Measurements from ENCODE around the gene TNFRSF13B.

The TNFRSF13B gene

GRCh38 chr17:16942141-16943031 lies 29.5 kb downstream of the TNFRSF13B start:
- H3K4me2 ChIP-seq (ENCODE audit: low read length): no peak overlapping the region
- H3K36me3 ChIP-seq (ENCODE audit: insufficient read depth, low read length): peaks cover 17% of the 10 kb centered on the region
- no peak overlapping the region for H3K27ac ChIP-seq (ENCODE audit: low read depth, low read length, poor library complexity, severe bottlenecking)
- TF ChIP-seq, protein P1, sequence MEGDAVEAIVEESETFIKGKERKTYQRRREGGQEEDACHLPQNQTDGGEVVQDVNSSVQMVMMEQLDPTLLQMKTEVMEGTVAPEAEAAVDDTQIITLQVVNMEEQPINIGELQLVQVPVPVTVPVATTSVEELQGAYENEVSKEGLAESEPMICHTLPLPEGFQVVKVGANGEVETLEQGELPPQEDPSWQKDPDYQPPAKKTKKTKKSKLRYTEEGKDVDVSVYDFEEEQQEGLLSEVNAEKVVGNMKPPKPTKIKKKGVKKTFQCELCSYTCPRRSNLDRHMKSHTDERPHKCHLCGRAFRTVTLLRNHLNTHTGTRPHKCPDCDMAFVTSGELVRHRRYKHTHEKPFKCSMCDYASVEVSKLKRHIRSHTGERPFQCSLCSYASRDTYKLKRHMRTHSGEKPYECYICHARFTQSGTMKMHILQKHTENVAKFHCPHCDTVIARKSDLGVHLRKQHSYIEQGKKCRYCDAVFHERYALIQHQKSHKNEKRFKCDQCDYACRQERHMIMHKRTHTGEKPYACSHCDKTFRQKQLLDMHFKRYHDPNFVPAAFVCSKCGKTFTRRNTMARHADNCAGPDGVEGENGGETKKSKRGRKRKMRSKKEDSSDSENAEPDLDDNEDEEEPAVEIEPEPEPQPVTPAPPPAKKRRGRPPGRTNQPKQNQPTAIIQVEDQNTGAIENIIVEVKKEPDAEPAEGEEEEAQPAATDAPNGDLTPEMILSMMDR (IDR thresholded peaks at IDR 0.05; ENCODE audit: low read length): no peak
- H2AFZ ChIP-seq (ENCODE audit: low read length): no peak overlapping the region
- H4K20me1 ChIP-seq (ENCODE audit: insufficient read depth, low read length): no peaks in the 10 kb centered on the region
- no peaks in the 10 kb centered on the region for H3K27me3 ChIP-seq (ENCODE audit: insufficient read depth, low read length)
- H3K79me2 ChIP-seq (ENCODE audit: insufficient read depth, low read length): no peaks in the 10 kb centered on the region
- H3K4me3 ChIP-seq (ENCODE audit: low read depth, low read length, poor library complexity, severe bottlenecking): no peak overlapping the region
- H3K4me1 ChIP-seq (ENCODE audit: insufficient read depth, low read length, severe bottlenecking): peaks cover 24% of the 10 kb centered on the region
- H3K9ac ChIP-seq (ENCODE audit: low read length): no peak overlapping the region
- H3K9me2 ChIP-seq (ENCODE audit: low read depth, low read length): no peaks in the 10 kb centered on the region
- H3F3A ChIP-seq (ENCODE audit: insufficient read depth, low read length): no peaks in the 10 kb centered on the region
- no peaks in the 10 kb centered on the region for H3K9me3 ChIP-seq (ENCODE audit: low read length)

DNA sequence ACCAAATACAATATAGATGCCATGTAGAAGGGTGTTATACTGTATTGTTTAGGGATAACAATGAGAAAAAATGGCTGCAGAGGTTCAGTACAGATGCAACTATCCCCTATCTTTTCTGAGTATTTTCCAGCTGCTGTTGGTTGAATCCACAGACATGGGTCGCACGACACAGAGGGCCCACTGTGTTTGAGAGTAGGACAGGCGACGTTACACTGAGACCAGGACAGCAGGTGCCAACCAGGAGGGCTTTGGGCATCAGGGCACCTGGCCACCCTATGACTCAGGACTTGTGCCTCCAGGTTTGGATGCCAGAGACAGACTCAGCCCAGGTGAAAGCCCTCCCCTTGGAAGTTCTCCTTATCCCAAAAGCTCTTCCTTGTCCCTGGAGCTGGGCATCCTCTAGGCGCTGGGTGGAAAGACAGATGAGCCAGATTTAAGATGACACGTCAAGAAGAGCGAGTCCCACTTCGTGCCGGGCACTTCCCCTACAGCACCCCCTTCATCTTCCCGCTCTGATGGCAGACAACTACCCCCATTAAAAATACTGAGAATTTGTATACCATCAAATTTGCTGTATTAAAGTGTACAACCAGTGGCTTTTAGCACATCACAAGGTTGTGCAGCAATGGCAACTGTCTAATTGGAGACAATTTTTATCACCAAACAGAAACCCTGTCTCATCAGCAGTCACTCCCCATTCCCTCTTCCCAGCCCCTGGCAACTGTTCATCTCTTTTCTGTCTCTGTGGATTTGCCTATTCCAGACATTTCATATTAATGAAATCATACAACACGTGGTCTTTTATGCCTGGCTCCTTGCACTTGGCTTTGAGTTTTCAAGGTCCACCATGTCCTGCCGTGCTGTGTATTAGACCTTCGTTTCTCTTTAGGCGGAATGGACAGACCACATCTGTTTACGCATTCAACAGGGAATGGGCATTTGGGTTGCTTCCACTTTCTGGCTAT lies 30.6 kb downstream of the TNFRSF13B start:
- Histone ChIP-seq H3K27me3 (ENCODE audit: insufficient read depth, low read length) (no peaks in the 10 kb centered on the region), H3K79me2 (ENCODE audit: insufficient read depth, low read length) (no peaks in the 10 kb centered on the region), H3K9me2 (ENCODE audit: low read depth, low read length) (no peaks in the 10 kb centered on the region), H3K36me3 (ENCODE audit: insufficient read depth, low read length) (peaks cover 8% of the 10 kb centered on the region), H3K4me1 (ENCODE audit: insufficient read depth, low read length, severe bottlenecking) (peaks cover 18% of the 10 kb centered on the region), H3K27ac (ENCODE audit: low read depth, low read length, poor library complexity, severe bottlenecking) (no peak overlapping the region), H3K4me2 (ENCODE audit: low read length) (no peak overlapping the region), H3K9me3 (ENCODE audit: low read length) (no peaks in the 10 kb centered on the region), H3F3A (ENCODE audit: insufficient read depth, low read length) (no peaks in the 10 kb centered on the region), H3K9ac (ENCODE audit: low read length) (no peak overlapping the region), H4K20me1 (ENCODE audit: insufficient read depth, low read length) (no peaks in the 10 kb centered on the region), H3K4me3 (ENCODE audit: low read depth, low read length, poor library complexity, severe bottlenecking) (no peak overlapping the region), H2AFZ (ENCODE audit: low read length) (no peak overlapping the region)
- no peak for TF ChIP-seq EZH2 (IDR thresholded peaks at IDR 0.05; ENCODE audit: borderline replicate concordance, low read length)
- TF ChIP-seq, protein P1 (IDR thresholded peaks at IDR 0.05; ENCODE audit: low read length): no peak

DNA sequence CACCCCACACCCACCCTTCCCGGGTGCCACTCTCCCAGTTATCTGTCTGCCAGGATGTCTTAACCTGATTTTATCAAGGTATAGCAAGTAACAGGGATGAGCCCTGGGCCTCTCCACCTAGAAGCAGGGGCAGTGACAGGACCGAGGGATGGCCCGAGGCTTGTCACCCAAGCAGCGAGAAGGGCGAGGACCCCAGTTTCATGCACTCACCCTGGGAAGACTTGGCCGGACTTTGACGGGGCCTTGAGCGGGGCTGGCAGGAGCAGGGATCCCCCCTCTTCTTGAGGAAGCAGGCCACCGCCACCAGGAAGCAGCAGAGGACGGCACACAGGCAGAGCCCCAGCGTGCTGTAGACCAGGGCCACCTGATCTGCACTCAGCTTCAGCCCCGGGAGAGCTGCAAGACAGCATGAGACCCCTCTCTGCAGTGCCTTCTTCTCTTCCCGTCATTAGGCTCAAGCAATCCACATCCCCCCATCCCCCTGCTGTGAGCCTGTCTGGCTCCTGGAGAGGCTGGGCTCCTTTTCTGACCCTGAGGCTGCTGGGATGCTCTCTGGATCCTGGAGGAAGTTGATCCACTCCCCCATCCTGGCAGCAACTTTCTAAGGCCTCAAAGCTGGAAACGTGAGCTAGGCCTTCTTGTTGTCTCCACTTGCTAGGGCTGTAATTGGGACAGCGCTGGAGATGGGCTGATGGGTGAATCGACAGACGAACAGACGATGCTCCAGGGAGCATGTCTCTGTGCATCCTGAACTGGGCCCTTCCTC lies 31.6 kb downstream of the TNFRSF13B start:
- Histone ChIP-seq H3K4me1 (ENCODE audit: insufficient read depth, low read length, severe bottlenecking) (peaks cover 8% of the 10 kb centered on the region), H2AFZ (ENCODE audit: low read length) (no peak overlapping the region), H3K4me3 (ENCODE audit: low read depth, low read length, poor library complexity, severe bottlenecking) (no peak overlapping the region), H3K79me2 (ENCODE audit: insufficient read depth, low read length) (no peaks in the 10 kb centered on the region), H3K27me3 (ENCODE audit: insufficient read depth, low read length) (no peaks in the 10 kb centered on the region), H3K36me3 (ENCODE audit: insufficient read depth, low read length) (peaks cover 8% of the 10 kb centered on the region), H3F3A (ENCODE audit: insufficient read depth, low read length) (no peaks in the 10 kb centered on the region), H3K27ac (ENCODE audit: low read depth, low read length, poor library complexity, severe bottlenecking) (no peak overlapping the region), H3K9me3 (ENCODE audit: low read length) (no peaks in the 10 kb centered on the region), H3K9ac (ENCODE audit: low read length) (no peak overlapping the region), H3K9me2 (ENCODE audit: low read depth, low read length) (no peaks in the 10 kb centered on the region), H4K20me1 (ENCODE audit: insufficient read depth, low read length) (no peaks in the 10 kb centered on the region), H3K4me2 (ENCODE audit: low read length) (no peak overlapping the region)
- no peak for TF ChIP-seq EZH2 (IDR thresholded peaks at IDR 0.05; ENCODE audit: borderline replicate concordance, low read length)
- TF ChIP-seq, protein P1 (IDR thresholded peaks at IDR 0.05; ENCODE audit: low read length): no peak
